Testis (tissue), 2 donors: Measurements from ENCODE around the gene C1orf198.

ENCODE experiments used
- CTCF ChIP-seq, 3 experiments: fragments of 450-650 bp in 2 of 3; fragments of 200-600 bp in 1 of 3; sonication (generic) in 1 of 3; IDR thresholded peaks; one replicate each; pipeline ENCODE4 v1.5.1; 2016 to 2019; ENCODE audit warnings: antibody characterized with exemption in 3 of 3, mild to moderate bottlenecking in 2 of 3, moderate library complexity in 1 of 3
- POLR2A ChIP-seq: fragments of 450-650 bp; IDR thresholded peaks from one replicate; pipeline ENCODE4 v1.6.1; 2017; ENCODE audit warnings: antibody characterized with exemption, mild to moderate bottlenecking, moderate library complexity

- no peak for TF ChIP-seq CTCF (IDR thresholded peaks at IDR 0.05)
- no peak for TF ChIP-seq POLR2A
Measured at GRCh38 chr1:230833511-230833910, 34.8 kb downstream of the C1orf198 start.
